ENCODE data around the gene NDST1. TPM values are rescaled to one million over a fixed set of nuclear protein-coding genes. Genes with fewer than 3 reads are reported as not detected.

The NDST1 gene
- 40.4 to 72.8 TPM (median 62.6 TPM) in 5 replicates for total RNA-seq (2022; extraction: Qiagen RNA extraction; ENCODE audit: low read depth)

GRCh38 chr5:150507474-150508276 lies at the start of gene NDST1:
Gene NDST1, plus strand, starts transcription at chr5:150508131. Its CDS starts 13,124 bp downstream, at chr5:150521255.

Other genes starting within 250 kb of the NDST1 start
- 0.69 to 1.1 TPM (median 0.98 TPM) in 5 replicates for gene CAMK2A, start 218.4 kb upstream of the NDST1 start, total RNA-seq (2022; extraction: Qiagen RNA extraction; ENCODE audit: low read depth)
- gene ARSI, start 205.2 kb upstream of the NDST1 start, total RNA-seq (2022; extraction: Qiagen RNA extraction; ENCODE audit: low read depth) = 22.1 to 46.5 TPM (median 38.3 TPM) in 5 replicates
- gene TCOF1, start 150.4 kb upstream of the NDST1 start, total RNA-seq (2022; extraction: Qiagen RNA extraction; ENCODE audit: low read depth) = 67.9 to 86.5 TPM (median 85.0 TPM) in 5 replicates
- gene CD74, start 95.2 kb upstream of the NDST1 start, total RNA-seq (2022; extraction: Qiagen RNA extraction; ENCODE audit: low read depth) = not detected in 5 replicates
- gene RPS14, start 58.4 kb upstream of the NDST1 start, total RNA-seq (2022; extraction: Qiagen RNA extraction; ENCODE audit: low read depth) = 2,266 to 2,948 TPM (median 2,887 TPM) in 5 replicates
- 17.5 to 31.2 TPM (median 29.6 TPM) in 5 replicates for gene SYNPO, start 132.5 kb downstream of the NDST1 start, total RNA-seq (2022; extraction: Qiagen RNA extraction; ENCODE audit: low read depth)
- gene MYOZ3, start 153.1 kb downstream of the NDST1 start, total RNA-seq (2022; extraction: Qiagen RNA extraction; ENCODE audit: low read depth) = 0.07 to 0.09 TPM in 2 of 5 replicates, not detected in the others
- gene RBM22, start 192.9 kb downstream of the NDST1 start, total RNA-seq (2022; extraction: Qiagen RNA extraction; ENCODE audit: low read depth) = 43.5 to 57.7 TPM (median 45.5 TPM) in 5 replicates